ENCODE results near the gene CDHR2. TPM values are rescaled to one million over a fixed set of nuclear protein-coding genes. Genes with fewer than 3 reads are reported as not detected.

CDHR2 gene
- total and polyA plus RNA-seq, 2 donors (not counting 3 experiments of a cell fraction or from before 2014, with no cell fraction given) = not detected

- POLR2A ChIA-PET = no interaction called here
- Histone ChIP-seq H2AFZ (ENCODE audit: low read depth, low read length) (no peak overlapping the region), H3K4me1 (ENCODE audit: control insufficient read depth, extremely low read depth, insufficient read depth, low read length) (no peaks in the 10 kb centered on the region), H3K9me3 (replicated peaks; ENCODE audit: control insufficient read depth, insufficient read depth, low read length) (no peaks in the 10 kb centered on the region), H3K9ac (replicated peaks; ENCODE audit: extremely low read depth, insufficient read depth, low read length) (no peak overlapping the region), H3K79me2 (ENCODE audit: control insufficient read depth, insufficient read depth, low read length) (no peaks in the 10 kb centered on the region), H3K4me2 (ENCODE audit: insufficient read depth, low read length) (no peak overlapping the region), H3K27ac (ENCODE audit: insufficient read depth, low read depth, low read length) (no peak overlapping the region), H3K9me1 (replicated peaks; ENCODE audit: control insufficient read depth, extremely low read depth, insufficient read depth, low read length) (no peaks in the 10 kb centered on the region), H3K36me3 (ENCODE audit: control insufficient read depth in 2 of 2, extremely low read depth in 1 of 2, insufficient read depth in 2 of 2, low read length in 2 of 2) (no peaks in the 10 kb centered on the region), H4K20me1 (replicated peaks; ENCODE audit: control insufficient read depth, extremely low read depth, insufficient read depth, low read length) (no peaks in the 10 kb centered on the region), H3K4me3 (replicated peaks in 1 of 3; ENCODE audit: insufficient read depth in 1 of 3, low read depth in 1 of 3, low read length in 3 of 3) (no peak overlapping the region), H3K27me3 (ENCODE audit: control insufficient read depth in 2 of 2, insufficient read depth in 2 of 2, low read length in 2 of 2) (no peaks in the 10 kb centered on the region)
- BruUV-seq (replicated peaks) = no TSS peak
- TF ChIP-seq POLR2AphosphoS5 (IDR thresholded peaks at IDR 0.05; ENCODE audit: insufficient read depth, low read depth, low read length) (no peak), POLR2A (IDR thresholded peaks at IDR 0.05; ENCODE audit: low read depth, low read length) (no peak)
- intact Hi-C loops (cut with micrococcal nuclease) = no loop called here
- dilution Hi-C loops (cut with MboI; ENCODE audit: extremely low pct_ligation_motif_present, low sequenced_read_pairs) = no loop called here
- no peak for DNase-seq (ENCODE audit: low read depth, low spot score)
- no peak for FAIRE-seq
- CTCF ChIA-PET = no interaction called here
These were observed 29.1 kb upstream of the CDHR2 start for GRCh38 chr5:176519810-176520720.

- Histone ChIP-seq H3K9me3 (replicated peaks; ENCODE audit: control insufficient read depth, insufficient read depth, low read length) (no peaks in the 10 kb centered on the region), H4K20me1 (replicated peaks; ENCODE audit: control insufficient read depth, extremely low read depth, insufficient read depth, low read length) (no peaks in the 10 kb centered on the region), H3K9me1 (replicated peaks; ENCODE audit: control insufficient read depth, extremely low read depth, insufficient read depth, low read length) (no peaks in the 10 kb centered on the region), H3K4me2 (ENCODE audit: insufficient read depth, low read length) (no peak overlapping the region), H3K27ac (ENCODE audit: insufficient read depth, low read depth, low read length) (no peak overlapping the region), H3K36me3 (ENCODE audit: control insufficient read depth in 2 of 2, extremely low read depth in 1 of 2, insufficient read depth in 2 of 2, low read length in 2 of 2) (no peaks in the 10 kb centered on the region), H3K27me3 (ENCODE audit: control insufficient read depth in 2 of 2, insufficient read depth in 2 of 2, low read length in 2 of 2) (no peaks in the 10 kb centered on the region), H3K4me3 (replicated peaks in 1 of 3; ENCODE audit: insufficient read depth in 1 of 3, low read depth in 1 of 3, low read length in 3 of 3) (no peak overlapping the region), H3K9ac (replicated peaks; ENCODE audit: extremely low read depth, insufficient read depth, low read length) (no peak overlapping the region), H2AFZ (ENCODE audit: low read depth, low read length) (no peak overlapping the region), H3K4me1 (ENCODE audit: control insufficient read depth, extremely low read depth, insufficient read depth, low read length) (no peaks in the 10 kb centered on the region), H3K79me2 (ENCODE audit: control insufficient read depth, insufficient read depth, low read length) (no peaks in the 10 kb centered on the region)
- intact Hi-C loops (cut with micrococcal nuclease) (no loop called here), dilution Hi-C loops (cut with MboI; ENCODE audit: extremely low pct_ligation_motif_present, low sequenced_read_pairs) (no loop called here)
- BruUV-seq (replicated peaks) = no TSS peak
- ChIA-PET POLR2A (no interaction called here), CTCF (no interaction called here)
- TF ChIP-seq POLR2AphosphoS5 (IDR thresholded peaks at IDR 0.05; ENCODE audit: insufficient read depth, low read depth, low read length) (no peak), CTCF (IDR thresholded peaks at IDR 0.05; ENCODE audit: extremely low read depth in 1 of 2, insufficient read depth in 1 of 2, low read depth in 1 of 2, low read length in 2 of 2) (no peak), GATA2 (IDR thresholded peaks at IDR 0.05; ENCODE audit: insufficient read depth, insufficient read length, low read depth, low read length) (no peak), POLR2A (IDR thresholded peaks at IDR 0.05; ENCODE audit: low read depth, low read length) (no peak), MYC (IDR thresholded peaks at IDR 0.05; ENCODE audit: low read depth, low read length) (no peak), MAX (IDR thresholded peaks at IDR 0.05; ENCODE audit: insufficient read depth, insufficient read length) (no peak), JUN (IDR thresholded peaks at IDR 0.05; ENCODE audit: borderline replicate concordance, insufficient read depth, insufficient read length, low read depth) (no peak), FOS (IDR thresholded peaks at IDR 0.05; ENCODE audit: borderline replicate concordance, insufficient read depth, low read length) (no peak), EZH2 (IDR thresholded peaks at IDR 0.05; ENCODE audit: borderline replicate concordance, low read depth, low read length, severe bottlenecking) (no peak)
- DNase-seq (ENCODE audit: low read depth, low spot score) (no peak), FAIRE-seq (no peak)
These were observed 27.9 kb upstream of the CDHR2 start for GRCh38 chr5:176521286-176521685.

Measured in endothelial cell of umbilical vein (primary cell).